Measurements from ENCODE around the gene SH2D3C.
"Not testable (repeated sequence)": the region's sequence is repeated elsewhere in the genome, so short reads cannot be mapped to it uniquely, and the experiment has no call there.

SH2D3C gene

DNA sequence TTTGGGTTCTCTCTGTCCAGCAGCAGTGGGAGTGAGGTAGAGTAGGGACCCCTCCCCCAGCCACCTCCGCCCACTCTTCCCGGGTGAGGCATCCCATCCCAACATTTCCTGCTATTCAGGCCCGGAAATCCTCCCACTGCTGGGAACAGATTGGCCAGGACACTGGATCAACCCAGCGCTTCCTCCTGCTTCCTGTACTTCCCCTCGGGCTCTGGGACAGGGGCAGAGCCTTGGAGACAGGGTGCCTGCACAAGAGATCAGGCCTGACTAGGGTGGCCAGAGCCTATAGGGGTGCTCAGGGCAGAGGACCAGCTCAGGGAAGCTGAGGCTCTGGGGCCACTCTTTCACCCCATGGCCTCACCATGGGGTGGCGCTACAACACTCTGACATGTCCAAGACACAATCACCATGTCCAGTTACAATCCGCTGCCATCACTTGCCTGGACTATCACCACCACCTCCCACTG is 14.5 kb downstream of the SH2D3C start:
- Histone ChIP-seq H3K27ac (peak overlapping the region; percentile 57), H3K4me3 (ENCODE audit: low read depth in 1 of 2, low read length in 1 of 2) (no peak overlapping the region), H3K27me3 (no peaks in the 10 kb centered on the region), H3K4me1 (ENCODE audit: control insufficient read depth in 1 of 2, insufficient read depth in 1 of 2, low read depth in 1 of 2, low read length in 1 of 2) (peaks cover 45 to 49% of the 10 kb centered on the region in 2 experiments), H3K9me3 (no peaks in the 10 kb centered on the region), H3K36me3 (peaks cover 83% of the 10 kb centered on the region)
- TF ChIP-seq CTCF (IDR thresholded peaks at IDR 0.05) = peak; percentile 53

DNA sequence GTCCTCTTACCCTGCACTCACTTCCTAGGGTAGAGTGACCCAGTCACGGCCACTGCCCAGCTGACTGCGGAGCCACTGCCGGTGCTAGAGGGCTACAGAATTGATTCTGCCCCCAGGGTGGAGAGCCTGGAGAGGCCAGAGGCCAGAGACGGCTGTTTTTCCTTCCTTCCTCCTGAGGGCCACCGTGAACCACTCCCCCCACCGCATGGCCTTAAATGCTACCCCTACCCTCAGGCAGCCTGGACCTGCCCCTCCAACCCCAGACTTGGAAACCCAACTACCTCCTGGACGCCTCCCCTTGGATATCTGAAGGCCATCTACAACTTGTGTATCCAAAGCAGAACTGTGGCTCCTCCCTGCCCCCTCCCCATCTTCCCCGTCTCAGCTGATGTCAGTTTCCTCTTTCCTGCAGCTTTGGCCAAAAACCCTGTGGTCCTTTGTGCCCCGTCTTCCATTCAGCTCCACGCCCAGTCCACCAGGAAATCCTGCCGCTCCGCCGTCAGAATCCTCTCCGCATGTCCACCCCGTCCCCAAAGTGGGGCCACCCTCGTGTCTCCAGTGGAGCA is 16.3 kb downstream of the SH2D3C start:
- H3K36me3 ChIP-seq = peaks cover 83% of the 10 kb centered on the region
- peak overlapping the region; percentile 77 for H3K27ac ChIP-seq
- no peaks in the 10 kb centered on the region for H3K9me3 ChIP-seq
- H3K4me3 ChIP-seq (ENCODE audit: low read depth in 1 of 2, low read length in 1 of 2) = peak overlapping the region; percentile 18 to 33
- H3K4me1 ChIP-seq (ENCODE audit: control insufficient read depth in 1 of 2, insufficient read depth in 1 of 2, low read depth in 1 of 2, low read length in 1 of 2) = peaks cover 28 to 32% of the 10 kb centered on the region in 2 experiments
- H3K27me3 ChIP-seq = no peaks in the 10 kb centered on the region
- no peak for TF ChIP-seq CTCF (IDR thresholded peaks at IDR 0.05)

DNA sequence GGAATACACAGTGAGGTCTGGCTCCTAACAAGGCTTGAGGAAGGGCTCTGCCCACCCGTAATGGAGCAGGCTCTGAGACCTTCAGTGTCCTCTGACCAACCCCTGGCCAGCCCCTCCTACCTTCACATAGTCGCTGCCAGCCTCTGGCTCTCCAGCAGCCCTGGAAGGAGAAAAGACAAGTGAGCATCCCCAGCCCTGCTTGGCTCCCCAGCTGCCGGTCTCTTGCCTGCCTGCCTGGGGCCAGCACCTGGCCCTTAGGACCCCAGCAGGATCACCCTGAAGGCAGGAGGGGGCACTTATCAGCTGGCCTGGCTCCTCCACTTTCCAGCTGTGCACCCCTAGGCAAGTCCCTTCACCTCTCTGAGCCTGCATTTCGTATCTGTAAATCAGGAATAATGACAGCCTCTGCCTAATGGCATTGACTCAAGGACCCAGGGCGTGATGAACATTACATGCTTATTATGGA is 16.9 kb downstream of the SH2D3C start:
- H3K27me3 ChIP-seq = no peaks in the 10 kb centered on the region
- no peak for TF ChIP-seq CTCF (IDR thresholded peaks at IDR 0.05)
- H3K4me3 ChIP-seq (ENCODE audit: low read depth in 1 of 2, low read length in 1 of 2) = peak overlapping the region in 1 of 2 experiments; percentile 18
- H3K9me3 ChIP-seq = no peaks in the 10 kb centered on the region
- peaks cover 27 to 28% of the 10 kb centered on the region in 2 experiments for H3K4me1 ChIP-seq (ENCODE audit: control insufficient read depth in 1 of 2, insufficient read depth in 1 of 2, low read depth in 1 of 2, low read length in 1 of 2)
- H3K27ac ChIP-seq = peak overlapping the region; percentile 77
- peaks cover 79% of the 10 kb centered on the region for H3K36me3 ChIP-seq

- H3K27ac ChIP-seq = peak overlapping the region; percentile 77
- peaks cover 27 to 28% of the 10 kb centered on the region in 2 experiments for H3K4me1 ChIP-seq (ENCODE audit: control insufficient read depth in 1 of 2, insufficient read depth in 1 of 2, low read depth in 1 of 2, low read length in 1 of 2)
- no peak for TF ChIP-seq CTCF (IDR thresholded peaks at IDR 0.05)
- no peak overlapping the region for H3K4me3 ChIP-seq (ENCODE audit: low read depth in 1 of 2, low read length in 1 of 2)
- H3K27me3 ChIP-seq = no peaks in the 10 kb centered on the region
- peaks cover 74% of the 10 kb centered on the region for H3K36me3 ChIP-seq
- H3K9me3 ChIP-seq = no peaks in the 10 kb centered on the region
These were observed 17.4 kb downstream of the SH2D3C start for GRCh38 chr9:127761061-127761460.

GRCh38 chr9:127758843-127759242 is 19.6 kb downstream of the SH2D3C start:
- Histone ChIP-seq H3K36me3 (peaks cover 76% of the 10 kb centered on the region), H3K4me3 (ENCODE audit: low read depth in 1 of 2, low read length in 1 of 2) (no peak overlapping the region), H3K27me3 (no peaks in the 10 kb centered on the region), H3K9me3 (no peaks in the 10 kb centered on the region), H3K4me1 (ENCODE audit: control insufficient read depth in 1 of 2, insufficient read depth in 1 of 2, low read depth in 1 of 2, low read length in 1 of 2) (peaks cover 21 to 22% of the 10 kb centered on the region in 2 experiments), H3K27ac (no peak overlapping the region)
- no peak for TF ChIP-seq CTCF (IDR thresholded peaks at IDR 0.05)

DNA sequence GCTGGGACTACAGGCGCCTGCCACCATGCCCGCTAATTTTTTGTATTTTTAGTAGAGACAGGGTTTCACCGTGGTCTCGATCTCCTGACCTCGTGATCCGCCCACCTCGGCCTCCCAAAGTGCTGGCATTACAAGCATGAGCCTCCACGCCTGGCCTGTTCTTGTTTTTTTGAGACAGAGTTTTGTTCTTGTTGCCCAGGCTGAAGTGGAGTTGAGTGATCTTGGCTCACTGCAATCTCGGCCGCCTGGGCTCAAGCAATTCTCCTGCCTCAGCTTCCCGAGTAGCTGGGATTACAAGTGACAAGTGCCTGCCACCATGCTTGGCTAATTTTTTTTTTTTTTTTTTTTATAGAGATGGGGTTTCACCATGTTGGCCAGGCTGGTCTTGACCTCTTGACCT is 21.7 kb downstream of the SH2D3C start:
- not testable (repeated sequence) for H3K27me3 ChIP-seq; H3K9me3 ChIP-seq; H3K4me1 ChIP-seq (ENCODE audit: control insufficient read depth in 1 of 2, insufficient read depth in 1 of 2, low read depth in 1 of 2, low read length in 1 of 2); H3K4me3 ChIP-seq (ENCODE audit: low read depth in 1 of 2, low read length in 1 of 2); H3K27ac ChIP-seq
- H3K36me3 ChIP-seq = peaks cover 89% of the 10 kb centered on the region

All from neutrophil (primary cell).